ENCODE data around the gene UBP1.
"Not testable (repeated sequence)": the region's sequence is repeated elsewhere in the genome, so short reads cannot be mapped to it uniquely, and the experiment has no call there.

The UBP1 gene

DNA sequence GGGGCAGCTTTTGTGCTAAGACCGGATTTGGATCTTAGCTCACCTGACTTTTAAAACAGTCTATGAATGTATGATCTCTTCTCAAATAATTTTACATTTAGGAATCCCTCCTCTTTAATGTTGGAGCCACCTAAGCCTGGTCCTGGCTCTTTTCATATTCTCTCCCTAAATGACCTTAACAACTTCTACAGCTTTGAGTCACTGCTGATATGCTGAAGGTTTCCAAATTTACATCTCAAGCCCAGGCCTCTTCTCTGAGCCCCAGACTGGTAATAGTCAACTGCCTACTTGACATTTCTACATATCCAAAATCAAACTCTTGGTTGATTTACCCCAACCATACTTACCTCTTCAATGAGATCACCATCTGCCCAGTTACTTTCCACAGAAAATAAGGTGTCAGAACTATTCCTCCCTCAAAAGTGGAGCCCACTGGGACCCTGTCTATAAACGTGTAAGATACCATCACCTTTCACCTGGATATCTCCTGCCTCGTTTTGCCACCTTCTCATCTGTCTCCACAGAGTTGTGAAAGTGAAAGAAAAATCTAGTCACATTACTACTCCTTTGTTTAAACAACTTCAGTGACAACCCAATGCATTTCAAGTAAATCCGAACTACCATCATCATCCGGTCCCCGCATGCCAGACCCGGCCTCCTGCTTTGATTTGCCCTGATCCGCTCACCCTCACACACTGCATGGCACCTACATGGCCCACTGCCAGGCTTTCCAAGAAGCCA is 48.8 kb downstream of the UBP1 start:
- DNase-seq (ENCODE audit: low spot score) = no peak

DNA sequence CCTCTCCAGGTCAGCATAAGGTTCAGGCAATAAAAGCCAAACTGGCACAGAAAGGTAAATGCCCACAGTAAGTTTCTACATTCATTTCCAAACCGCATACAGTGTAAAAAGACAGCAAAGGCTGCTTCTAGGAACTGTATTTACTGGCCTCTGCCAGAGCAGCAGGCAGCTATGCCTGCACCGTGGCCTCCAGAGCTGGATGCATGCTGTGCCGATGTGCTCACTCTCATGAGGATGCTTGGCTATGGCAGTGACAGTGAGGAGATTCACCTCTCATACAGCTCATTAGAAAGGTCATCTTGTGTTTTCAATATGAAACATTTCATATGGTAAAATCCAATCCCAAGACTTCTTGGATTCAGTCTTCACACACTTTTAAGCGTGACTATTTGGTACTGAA is 50.3 kb downstream of the UBP1 start:
- DNase-seq (ENCODE audit: low spot score) = no peak

DNA sequence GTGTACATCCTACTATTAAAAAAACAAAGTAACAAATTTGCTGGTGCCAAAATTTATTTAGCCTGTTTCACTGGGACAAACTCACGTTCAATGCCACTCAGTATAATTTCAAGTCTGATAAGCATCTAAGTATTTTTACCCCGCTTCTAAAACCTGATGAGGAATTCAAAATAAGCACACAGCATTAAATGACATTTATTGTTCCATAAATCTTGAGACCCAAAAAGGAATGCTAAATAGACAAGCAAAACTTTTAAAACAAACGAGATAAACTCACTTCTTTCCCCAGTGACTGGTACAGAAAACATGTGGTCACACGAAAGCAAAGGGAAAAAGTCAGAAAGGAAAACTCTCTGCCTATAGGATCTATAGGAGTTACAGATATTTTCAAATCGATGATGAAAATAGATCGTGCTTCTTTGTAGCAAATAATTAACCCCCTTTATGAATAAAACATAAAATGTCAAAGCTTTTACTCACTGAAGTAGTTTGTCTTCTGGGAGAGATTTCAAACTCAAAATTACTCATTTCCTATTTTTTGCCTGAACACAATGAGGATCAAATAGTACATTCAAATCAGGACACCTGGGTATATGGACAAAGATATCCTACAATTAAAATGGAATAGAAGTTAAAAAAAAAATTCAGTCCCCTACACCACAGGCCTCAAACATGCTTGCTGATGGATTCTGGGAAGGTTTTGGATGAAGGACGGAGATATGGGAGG is 51.7 kb downstream of the UBP1 start:
- no peak for DNase-seq (ENCODE audit: low spot score)

DNA sequence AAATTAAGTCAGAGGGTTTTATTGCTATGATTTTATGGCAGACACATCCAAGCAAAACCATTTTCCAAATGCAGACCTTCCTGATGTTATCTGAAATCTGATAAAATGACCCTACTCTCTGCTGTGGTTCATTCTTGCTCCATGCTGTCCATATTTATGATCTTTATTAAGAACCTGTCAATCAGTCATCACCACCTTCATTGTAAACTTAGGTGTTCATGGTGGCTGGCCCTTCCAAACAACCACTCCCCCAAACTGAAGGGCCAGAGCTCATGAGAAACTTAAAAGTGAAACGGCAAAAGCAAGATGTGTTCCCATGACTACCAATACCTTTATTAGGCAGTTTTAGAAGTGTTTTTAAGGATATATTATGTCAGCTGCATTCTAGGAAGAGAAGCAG is 53.6 kb downstream of the UBP1 start:
- no peak for DNase-seq (ENCODE audit: low spot score)

DNA sequence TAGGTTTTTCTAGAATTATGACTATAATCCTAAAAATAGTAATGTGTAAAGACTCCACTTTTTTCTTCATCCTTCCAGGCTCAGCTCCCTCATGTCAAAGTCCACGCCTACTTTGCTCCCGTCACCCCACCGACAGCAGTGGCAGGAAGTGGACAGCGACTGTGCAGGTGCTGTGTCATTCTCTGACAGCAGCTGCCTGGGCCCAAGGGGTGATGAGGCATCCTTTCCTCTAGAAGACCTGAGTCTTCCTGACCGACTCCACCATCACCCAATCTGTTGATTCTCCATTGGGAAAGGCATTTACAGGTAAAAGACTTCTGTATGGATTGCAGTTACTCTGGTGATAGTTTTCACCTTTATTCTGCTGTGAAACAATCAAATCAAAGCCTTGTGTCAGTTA is 54.8 kb downstream of the UBP1 start:
- peak; percentile 11 for DNase-seq (ENCODE audit: low spot score)

DNA sequence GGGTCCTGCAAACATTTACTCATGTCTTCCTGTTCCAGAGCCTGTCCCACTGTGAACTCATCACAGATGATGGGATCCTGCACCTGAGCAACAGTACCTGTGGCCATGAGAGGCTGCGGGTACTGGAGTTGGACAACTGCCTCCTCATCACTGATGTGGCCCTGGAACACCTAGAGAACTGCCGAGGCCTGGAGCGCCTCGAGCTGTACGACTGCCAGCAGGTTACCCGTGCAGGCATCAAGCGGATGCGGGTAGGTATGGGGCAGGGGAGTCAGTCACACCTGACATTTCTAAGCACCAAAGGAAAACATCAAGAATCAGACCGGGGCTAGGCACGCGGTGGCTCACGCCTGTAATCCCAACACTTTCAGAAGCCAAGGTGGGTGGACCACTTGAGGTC is 56.3 kb downstream of the UBP1 start:
- DNase-seq (ENCODE audit: low spot score) = no peak

DNA sequence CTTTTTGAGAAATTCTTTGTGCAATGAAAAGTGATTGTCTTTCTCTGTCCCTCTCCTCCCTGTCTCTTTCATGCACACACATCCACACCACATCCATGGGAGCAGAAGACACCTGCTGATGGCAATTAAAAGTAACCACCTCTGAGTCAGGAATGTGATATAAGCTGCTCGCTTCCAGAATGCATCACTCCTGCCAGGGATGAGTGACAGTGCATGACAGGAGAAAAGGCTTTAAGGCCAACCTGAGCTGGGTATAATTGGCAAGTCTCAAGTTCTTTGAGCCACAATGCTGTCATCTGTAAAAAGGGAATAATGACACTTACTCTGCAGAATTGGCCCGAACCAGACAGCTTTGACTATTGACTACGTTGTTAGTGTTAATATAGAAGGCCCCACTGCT is 59.6 kb downstream of the UBP1 start:
- no peak for DNase-seq (ENCODE audit: low spot score)

DNA sequence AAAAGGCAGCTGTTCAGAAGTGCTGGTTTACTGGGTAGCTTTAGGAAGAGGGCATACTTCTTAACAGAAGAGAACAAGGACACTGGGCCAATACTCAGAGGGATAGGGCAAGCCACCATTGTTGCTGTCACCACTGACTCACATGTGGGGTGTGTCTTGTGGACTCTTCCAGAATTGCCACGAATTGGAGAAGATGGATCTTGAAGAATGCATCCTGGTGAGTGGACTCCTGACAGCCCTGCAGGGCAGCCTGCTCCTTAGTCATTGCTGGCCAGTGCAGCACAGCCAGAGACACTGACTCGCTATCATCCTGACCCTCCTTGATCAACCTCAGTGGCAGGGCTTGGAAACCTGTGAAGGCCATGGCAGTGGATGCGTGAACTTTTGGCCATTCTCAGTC is 62.3 kb downstream of the UBP1 start:
- no peak for DNase-seq (ENCODE audit: low spot score)

DNA sequence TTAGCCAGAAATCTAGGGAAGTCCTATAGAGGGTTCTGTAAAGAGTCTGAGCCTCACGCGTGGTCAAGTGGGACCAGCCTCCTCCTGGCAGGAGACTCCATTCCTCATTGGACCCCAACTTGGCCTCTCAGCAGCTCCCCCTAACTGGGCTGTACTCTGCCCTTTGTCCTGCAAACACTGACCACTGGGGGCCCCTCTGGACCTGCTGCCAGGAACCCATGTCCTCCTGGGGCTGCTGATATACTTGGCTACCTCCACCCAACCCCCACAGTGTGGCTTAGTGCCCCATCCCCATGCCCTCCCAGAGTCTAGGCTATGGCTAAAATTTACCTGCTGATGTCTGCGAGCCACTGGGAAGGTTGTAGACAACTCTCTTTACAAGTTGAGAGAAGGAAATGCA is 62.7 kb downstream of the UBP1 start:
- no peak for DNase-seq (ENCODE audit: low spot score)

DNA sequence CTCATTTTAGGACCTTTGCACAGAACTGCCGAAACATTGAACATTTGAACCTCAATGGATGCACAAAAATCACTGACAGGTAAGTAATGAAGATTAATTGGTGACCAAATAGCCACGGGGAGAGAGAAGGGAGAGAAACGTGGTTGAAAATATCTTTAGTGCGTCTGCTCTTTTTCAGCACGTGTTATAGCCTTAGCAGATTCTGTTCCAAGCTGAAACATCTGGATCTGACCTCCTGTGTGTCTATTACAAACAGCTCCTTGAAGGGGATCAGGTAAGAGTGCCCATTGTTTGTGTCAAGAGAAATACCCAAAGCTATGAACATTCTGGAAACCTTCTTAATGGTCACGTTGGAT is 67.1 kb downstream of the UBP1 start:
- no peak for DNase-seq (ENCODE audit: low spot score)

DNA sequence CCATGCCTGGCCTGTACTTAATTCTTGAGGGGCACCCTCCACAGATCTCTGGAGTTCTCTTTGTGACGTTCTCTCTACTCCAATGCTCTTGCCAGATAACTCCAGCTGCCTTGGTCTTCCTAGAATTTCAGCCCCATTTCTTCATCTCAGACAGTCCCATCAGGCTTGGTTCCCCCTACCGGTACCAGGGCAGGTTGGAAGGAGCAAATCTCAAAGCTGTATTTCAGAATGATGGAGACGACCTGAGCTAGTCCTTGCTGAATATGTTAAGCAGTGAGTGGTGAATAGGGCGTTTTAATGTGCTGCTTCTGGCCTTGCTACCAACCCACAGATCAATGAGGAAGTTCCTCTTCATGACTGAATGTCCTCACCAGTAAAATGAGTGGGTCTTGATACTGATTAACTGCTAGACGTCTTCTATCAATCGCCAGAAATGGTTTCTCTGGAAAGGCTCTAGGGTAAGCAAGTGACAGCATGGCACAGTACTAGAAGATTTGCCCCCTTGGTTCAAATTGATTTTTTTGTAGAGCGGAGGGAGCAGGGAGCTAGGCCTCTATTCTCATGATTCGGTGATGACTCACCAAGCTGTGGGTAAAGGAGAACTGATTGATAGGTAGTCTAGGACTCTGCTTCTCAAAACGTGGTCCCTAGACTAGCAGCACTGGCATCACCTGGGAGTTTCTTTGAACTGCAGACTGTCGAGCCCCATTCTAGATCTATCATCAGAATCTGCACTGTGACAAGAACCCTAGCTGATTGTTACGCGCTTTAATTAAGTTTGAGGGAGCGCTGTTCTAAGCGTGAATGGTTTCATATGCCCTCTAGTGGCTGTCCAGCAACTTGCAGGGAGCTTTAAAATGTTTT is 67.8 kb downstream of the UBP1 start:
- DNase-seq (ENCODE audit: low spot score) = peak; percentile 43

DNA sequence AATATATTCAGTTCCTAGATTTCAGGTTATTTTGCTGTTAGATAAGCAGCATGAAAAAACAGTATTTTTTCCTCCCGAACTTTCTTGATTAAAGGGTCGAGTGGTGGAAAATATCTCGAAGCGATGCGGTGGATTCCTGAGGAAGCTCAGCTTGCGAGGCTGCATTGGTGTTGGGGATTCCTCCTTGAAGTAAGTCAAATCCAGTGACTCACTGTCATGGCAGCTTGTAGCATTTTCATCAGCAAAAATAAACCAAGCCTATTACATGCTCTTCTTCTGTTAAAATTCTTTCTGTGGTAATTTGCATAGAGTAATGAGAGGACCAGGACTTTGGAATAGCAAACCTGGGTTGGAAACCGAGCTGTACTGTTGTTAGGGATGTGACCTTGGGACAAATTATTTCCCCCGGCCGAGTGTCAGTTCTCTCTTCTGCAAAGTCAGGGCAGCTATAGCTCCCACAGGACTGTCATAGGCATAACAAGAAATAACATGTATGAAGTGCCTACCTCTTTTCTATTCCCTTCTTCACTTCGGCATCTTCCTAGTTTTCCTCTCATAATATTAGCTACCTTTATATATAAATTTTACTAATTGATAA is 75.6 kb downstream of the UBP1 start:
- no peak for DNase-seq (ENCODE audit: low spot score)

DNA sequence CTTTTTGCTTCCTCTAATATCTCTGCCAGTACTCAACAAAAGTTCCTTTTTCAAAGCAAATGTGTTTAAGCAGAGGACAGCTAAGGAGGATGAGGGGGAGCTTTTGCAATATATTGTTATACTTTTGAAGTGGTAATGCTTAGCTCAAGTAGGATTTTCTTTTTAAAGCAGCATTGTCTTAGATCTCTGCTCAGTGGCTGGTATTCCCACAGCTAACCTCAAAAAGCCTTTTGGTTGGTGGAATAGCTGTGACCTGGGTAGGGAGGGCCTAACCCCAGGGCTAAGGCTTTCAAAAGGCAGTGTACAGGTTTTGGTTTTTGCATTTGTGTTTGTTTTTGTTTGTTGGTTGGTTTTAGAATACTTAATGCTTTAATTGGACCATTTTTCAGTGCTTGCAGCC is 76.1 kb downstream of the UBP1 start:
- no peak for DNase-seq (ENCODE audit: low spot score)

DNA sequence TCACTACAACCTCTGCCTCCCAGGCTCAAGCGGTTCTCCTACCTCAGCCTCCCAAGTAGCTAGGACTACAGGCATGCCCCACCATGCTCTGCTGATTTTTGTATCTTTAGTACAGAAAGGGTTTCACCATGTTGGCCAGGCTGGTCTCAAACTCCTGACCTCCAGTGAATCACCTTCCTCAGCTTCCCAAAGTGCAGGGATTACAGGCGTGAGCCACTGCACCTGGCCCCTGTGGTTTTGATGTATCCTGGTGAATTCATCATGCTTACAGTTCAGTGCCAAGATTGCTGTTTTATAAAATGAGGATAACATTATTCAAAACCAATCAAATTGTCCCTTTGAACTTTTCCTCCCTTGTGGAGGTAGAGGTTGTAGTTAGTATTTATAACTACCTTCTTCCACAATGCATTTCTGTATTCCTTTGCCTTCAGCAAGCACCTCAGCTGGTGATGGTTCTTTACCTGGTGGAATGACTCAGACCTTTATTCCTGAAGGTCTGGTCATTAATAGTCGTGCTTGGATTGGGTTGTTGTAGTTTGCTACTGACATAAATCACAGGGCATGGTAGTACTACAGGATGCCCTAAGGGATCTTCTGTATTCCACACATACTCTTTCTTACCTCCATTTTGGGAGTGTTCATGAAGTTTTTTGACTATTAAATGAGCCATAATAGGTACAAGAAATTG is 76.9 kb downstream of the UBP1 start:
- DNase-seq (ENCODE audit: low spot score) = no peak

DNA sequence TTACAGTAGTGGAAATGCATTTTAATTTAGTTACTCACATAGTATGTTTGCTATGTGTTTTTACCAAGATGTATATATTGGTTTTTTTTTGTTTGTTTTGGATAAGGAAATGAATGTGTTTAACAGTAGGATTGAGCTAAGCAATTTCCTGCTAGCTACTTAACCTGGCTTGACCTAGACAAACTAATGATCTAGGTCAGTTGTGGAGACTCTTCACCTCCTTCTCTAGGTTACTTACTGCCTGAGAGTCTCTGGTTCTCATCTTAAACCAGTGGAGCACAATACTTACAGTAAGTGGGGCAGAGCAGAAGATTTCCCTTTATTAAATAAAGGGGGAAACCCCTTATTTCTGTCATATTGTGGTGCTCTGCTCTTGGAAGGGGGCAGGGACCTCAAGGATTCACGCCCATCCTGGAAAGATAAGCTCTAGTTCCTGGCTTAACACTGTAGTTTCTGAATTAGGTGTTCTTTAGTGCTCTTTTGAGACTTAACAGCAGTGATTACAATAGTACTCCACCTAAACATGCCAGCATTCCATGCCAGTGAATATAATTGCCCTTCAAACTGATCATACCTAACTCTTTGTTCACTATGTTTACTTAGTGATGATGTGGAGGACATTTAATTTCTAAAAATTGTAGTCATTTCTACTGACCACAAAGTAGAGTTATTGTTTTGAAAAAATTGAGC is 79.9 kb downstream of the UBP1 start:
- no peak for DNase-seq (ENCODE audit: low spot score)

DNA sequence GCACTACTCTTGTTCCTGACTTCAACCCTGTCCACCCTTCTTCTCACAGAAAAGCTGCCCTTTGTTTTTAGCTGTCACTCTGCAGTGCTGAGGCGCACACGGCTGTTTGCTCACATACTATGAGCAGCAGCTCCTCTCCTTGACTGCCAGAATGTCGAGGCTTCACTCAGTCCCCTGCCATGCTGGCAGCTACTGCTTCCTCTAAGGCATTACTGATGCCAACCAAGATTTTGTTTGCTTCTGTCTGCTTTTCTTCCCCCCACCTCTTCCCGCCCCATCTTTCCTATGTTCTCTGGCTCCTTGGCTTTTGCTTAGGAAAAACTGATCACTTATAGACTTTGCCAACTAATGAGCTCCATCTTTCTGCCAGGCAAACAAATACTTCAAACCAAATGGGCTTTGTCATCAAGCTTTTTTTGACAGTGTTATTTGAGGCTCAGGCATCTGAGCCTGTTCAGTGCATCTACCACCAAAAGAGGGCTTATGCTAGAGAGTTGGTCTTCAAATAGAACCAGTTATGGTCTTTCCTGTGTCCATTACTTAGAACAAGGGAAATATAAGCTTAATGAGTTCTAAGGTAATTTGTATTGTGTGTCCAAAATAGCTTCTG is 81.9 kb downstream of the UBP1 start:
- DNase-seq (ENCODE audit: low spot score) = no peak

DNA sequence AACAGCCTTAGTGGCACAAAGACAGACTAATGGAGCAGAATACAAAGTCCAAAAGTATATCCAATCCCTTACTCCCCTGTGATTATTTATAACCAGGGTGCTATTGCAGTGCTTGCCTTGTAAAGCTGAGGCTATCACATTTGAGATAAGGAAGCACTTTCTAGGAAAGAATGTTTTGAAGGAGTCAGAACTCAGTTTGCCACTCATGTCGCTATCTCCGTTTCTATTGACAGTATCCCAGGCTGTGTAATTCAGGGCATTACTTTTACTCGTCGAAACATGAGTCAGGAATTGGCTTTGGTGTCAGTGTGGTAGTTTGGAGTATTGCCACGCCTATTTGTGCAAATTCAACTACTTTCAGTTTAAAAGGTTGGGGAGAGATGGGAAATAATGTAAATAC is 84.6 kb downstream of the UBP1 start:
- no peak for DNase-seq (ENCODE audit: low spot score)

DNA sequence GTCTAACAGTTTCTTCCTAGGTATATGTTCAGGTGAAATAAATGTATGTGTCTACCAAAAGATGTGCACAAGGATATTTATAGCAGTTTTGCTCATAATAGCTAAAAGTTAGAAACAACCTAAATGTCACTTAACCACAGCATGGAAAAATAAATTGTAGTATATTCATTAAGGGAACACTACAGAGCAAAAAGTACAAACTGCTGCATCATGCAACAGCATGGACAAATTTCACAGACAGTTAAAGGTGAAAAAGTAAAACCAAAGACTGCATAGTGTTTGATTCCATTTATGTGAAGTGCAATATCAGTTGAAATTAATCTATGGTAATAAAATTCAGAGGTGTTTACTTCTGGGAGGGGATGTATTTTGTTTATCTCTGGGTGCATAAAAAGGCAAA is 100.4 kb downstream of the UBP1 start:
- DNase-seq (ENCODE audit: low spot score) = no peak

DNA sequence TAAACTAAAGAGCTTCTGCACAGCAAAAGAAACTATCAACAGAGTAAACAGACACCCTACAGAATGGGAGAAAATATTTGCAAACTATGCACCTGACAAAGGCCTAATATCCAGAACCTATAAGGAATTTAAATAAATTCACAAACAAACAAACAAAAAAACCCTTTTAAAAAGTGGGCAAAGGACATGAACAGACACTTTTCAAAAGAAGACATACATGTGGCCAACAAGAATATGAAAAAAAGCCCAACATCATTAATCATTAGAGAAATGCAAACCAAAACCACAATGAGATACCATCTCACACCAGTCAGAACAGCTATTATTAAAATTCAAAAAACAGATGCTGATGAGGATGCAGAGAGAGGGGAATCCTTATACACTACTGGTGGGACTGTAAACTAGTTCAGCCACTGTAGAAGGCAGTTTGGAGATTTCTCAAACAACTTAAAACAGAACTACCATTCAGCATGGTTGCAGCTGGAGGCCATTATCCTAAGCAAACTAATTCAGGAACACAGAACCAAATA is 101.2 kb downstream of the UBP1 start:
- not testable (repeated sequence) for DNase-seq (ENCODE audit: low spot score)
